ENCODE measurements around the gene WNT3A. TPM values are rescaled to one million over a fixed set of nuclear protein-coding genes. Genes with fewer than 3 reads are reported as not detected.

The WNT3A gene
- total and polyA plus RNA-seq, 4 donors: 0.06 TPM; not detected in 3

DNA sequence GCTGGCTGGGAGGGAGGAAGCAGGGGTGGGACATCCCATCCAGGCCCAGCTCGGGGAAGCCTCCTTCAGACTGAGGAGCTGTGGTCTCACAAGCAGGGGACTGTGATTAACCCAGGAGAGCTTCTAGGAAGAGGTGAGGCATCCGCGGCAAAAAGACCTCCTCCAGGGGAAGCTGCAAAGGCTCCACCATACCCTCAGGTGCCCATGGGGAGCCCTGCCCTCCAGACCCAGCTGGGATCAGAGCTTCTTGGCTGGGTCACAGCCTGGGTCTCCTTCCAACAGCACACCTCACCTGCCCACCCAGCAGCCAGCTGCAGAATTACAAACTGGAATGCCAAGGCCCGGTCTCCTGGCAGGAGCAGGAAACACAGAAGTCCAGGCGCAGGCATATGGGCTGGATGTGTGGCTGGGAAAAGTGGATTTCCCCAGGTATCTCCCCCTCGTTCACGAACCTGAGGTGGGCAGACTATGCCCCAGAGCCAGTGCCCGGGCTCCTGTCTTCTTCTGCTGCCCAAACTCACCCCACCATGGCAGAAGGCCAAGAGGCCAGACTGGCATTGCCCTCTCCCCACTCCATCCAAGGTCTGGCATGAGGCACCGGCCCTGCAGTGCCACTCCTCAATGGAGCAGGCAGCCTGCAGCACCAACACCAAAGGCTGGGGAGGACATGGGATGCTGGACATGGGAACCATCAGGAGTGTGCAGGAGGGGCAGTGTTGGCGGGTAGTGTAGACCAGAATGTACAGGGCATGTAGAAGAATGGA lies 60.3 kb downstream of the WNT3A start:
- H3K4me3 ChIP-seq (ENCODE audit: low read depth, low read length): no peak overlapping the region
- peaks cover 33% of the 10 kb centered on the region for H3K27me3 ChIP-seq (ENCODE audit: control insufficient read depth, insufficient read depth, low read length)
- DNase-seq (ENCODE audit: low read depth in 4 of 6, low spot score in 6 of 6): no peak
- H3K36me3 ChIP-seq (ENCODE audit: control insufficient read depth, insufficient read depth, low read length): no peaks in the 10 kb centered on the region
- H3K4me1 ChIP-seq (ENCODE audit: control insufficient read depth, insufficient read depth, low read length): no peaks in the 10 kb centered on the region
- no peak overlapping the region for H3K27ac ChIP-seq (ENCODE audit: low read depth, low read length)
- H3K9me3 ChIP-seq (ENCODE audit: control insufficient read depth, insufficient read depth, low read length): no peaks in the 10 kb centered on the region
- WGBS (ENCODE audit: insufficient coverage): 63% methylated on average over 9 of the region's 10 CpGs

DNA sequence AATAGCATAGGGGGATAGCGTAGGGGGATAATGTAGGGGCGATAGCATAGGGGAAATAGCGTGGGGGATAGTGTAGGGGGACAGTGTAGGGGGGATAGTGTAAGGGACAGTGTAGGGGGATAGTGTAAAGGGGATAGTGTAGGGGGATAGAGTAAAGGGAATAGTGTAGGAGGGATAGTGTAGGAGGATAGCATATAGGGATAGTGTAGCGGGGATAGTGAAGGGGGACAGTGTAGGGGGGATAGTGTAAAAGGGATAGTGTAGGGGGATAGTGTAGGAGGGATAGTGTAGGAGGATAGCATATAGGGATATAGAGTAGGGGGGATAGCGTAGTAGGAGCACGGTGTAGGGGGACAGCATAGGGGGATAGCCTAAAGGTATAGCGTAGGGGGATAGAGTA lies 61.6 kb downstream of the WNT3A start:
- no peak for DNase-seq (ENCODE audit: low read depth in 4 of 6, low spot score in 6 of 6)
- no peaks in the 10 kb centered on the region for H3K9me3 ChIP-seq (ENCODE audit: control insufficient read depth, insufficient read depth, low read length)
- no peaks in the 10 kb centered on the region for H3K36me3 ChIP-seq (ENCODE audit: control insufficient read depth, insufficient read depth, low read length)
- H3K27ac ChIP-seq (ENCODE audit: low read depth, low read length): no peak overlapping the region
- H3K4me3 ChIP-seq (ENCODE audit: low read depth, low read length): no peak overlapping the region
- WGBS (ENCODE audit: insufficient coverage): 77% methylated on average over 7 of the region's 7 CpGs
- H3K4me1 ChIP-seq (ENCODE audit: control insufficient read depth, insufficient read depth, low read length): peaks cover 2% of the 10 kb centered on the region
- H3K27me3 ChIP-seq (ENCODE audit: control insufficient read depth, insufficient read depth, low read length): peaks cover 33% of the 10 kb centered on the region

DNA sequence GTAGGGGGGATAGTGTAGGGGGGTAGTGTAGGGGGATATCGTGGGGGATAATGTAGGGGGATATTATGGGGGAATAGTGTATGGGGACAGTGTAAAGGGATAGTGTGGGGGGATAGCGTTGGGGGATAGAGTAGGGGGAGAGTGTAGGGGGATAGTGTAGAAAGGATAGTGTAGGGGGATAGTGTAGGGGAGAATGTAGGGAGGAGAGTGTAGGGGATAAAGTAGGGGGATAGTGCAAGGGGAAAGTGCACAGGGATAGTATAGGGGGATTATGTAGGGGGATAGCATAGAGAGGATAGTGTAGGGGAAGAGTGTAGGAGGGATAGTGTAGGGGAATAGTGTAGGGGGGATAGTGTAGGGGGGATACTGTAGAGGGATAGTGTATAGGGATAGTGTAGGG lies 63.4 kb downstream of the WNT3A start:
- Histone ChIP-seq H3K27me3 (ENCODE audit: control insufficient read depth, insufficient read depth, low read length) (peaks cover 33% of the 10 kb centered on the region), H3K27ac (ENCODE audit: low read depth, low read length) (no peak overlapping the region), H3K4me3 (ENCODE audit: low read depth, low read length) (no peak overlapping the region), H3K4me1 (ENCODE audit: control insufficient read depth, insufficient read depth, low read length) (peaks cover 7% of the 10 kb centered on the region), H3K36me3 (ENCODE audit: control insufficient read depth, insufficient read depth, low read length) (no peaks in the 10 kb centered on the region), H3K9me3 (ENCODE audit: control insufficient read depth, insufficient read depth, low read length) (no peaks in the 10 kb centered on the region)
- WGBS (ENCODE audit: insufficient coverage): 45% methylated on average over 2 of the region's 2 CpGs
- no peak for DNase-seq (ENCODE audit: low read depth in 4 of 6, low spot score in 6 of 6)

DNA sequence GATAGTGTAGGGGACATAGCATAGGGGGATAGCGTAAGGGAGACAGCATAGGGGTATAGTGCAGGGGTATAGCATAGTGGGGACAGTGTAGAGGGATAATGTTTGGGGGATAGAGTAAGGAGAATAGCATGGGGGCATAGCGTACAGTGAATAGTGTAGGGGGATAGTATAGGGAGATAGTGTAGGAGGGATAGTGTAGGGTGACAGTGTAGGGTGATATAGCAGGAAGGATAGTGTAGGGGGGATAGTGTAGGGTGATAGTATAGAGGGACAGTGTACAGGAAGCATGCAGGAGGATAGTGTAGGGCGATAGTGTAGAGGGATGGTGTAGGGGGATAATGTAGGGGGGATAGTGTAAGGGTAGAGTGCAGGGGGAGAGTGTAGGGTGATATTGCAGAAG lies 64.1 kb downstream of the WNT3A start:
- no peak for DNase-seq (ENCODE audit: low read depth in 4 of 6, low spot score in 6 of 6)
- H3K27me3 ChIP-seq (ENCODE audit: control insufficient read depth, insufficient read depth, low read length): peaks cover 33% of the 10 kb centered on the region
- WGBS (ENCODE audit: insufficient coverage): 69% methylated on average over 3 of the region's 3 CpGs
- H3K36me3 ChIP-seq (ENCODE audit: control insufficient read depth, insufficient read depth, low read length): no peaks in the 10 kb centered on the region
- no peak overlapping the region for H3K27ac ChIP-seq (ENCODE audit: low read depth, low read length)
- H3K4me3 ChIP-seq (ENCODE audit: low read depth, low read length): no peak overlapping the region
- H3K9me3 ChIP-seq (ENCODE audit: control insufficient read depth, insufficient read depth, low read length): no peaks in the 10 kb centered on the region
- H3K4me1 ChIP-seq (ENCODE audit: control insufficient read depth, insufficient read depth, low read length): peaks cover 7% of the 10 kb centered on the region

DNA sequence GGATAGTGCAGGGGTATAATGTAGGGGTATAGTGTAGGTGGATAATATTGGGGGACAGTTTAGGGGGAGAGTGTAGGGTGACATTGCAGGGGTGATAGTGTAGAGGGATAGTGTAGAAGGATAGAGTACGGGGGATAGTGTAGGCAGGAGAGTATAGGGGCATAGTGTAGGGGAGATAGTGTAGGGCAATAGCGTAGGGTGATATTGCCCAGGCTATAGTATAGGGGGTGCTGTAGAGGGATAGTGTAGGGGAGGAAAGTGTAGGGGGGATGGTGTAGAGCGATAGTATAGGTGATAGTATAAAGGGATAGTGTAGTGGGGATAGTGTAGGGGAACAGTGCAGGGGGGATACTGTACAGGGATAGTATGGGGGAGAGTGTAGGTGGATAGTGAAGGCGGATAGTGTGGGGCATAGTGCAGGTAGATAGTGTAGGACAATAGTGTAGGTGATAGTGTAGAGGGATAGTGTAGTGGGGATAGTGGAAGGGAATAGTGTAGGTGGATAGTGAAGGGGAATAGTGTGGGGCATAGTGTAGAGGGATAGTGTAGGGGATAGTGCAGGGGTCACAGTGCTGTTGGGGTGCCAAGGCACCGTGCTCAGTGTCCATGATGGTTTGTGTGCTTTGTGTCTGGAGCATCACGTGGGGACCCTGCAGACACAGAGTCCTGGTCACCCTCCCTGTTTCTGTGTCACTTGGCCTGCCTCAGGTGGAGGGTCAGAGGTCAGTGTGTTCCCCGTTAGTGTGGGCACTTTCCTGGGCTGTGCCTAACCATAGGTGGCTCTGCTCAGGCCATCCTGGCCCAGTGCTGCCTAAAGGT lies 65.2 kb downstream of the WNT3A start:
- Histone ChIP-seq H3K27me3 (ENCODE audit: control insufficient read depth, insufficient read depth, low read length) (peaks cover 27% of the 10 kb centered on the region), H3K4me1 (ENCODE audit: control insufficient read depth, insufficient read depth, low read length) (peaks cover 7% of the 10 kb centered on the region)
- no peak for DNase-seq (ENCODE audit: low read depth in 4 of 6, low spot score in 6 of 6)

DNA sequence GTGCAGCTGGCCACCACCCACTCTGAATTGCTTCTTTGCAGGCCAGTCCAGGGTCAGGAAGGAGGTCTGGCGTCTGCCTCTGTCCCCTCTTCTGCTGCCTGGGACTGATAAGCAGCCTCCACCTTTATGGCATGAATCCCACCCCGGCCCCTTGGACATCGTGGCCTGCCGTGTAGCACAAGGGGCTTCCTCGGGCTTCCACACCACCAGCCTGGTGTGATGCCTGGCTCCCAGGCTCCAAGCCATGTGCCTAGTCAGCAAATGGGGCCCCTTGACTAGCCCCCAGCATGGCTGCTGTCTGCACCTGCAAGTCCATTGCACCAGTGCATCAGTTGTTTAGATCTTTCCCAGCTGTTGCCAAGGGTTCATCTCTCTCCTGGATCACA lies 65.9 kb downstream of the WNT3A start:
- no peak overlapping the region for H3K4me3 ChIP-seq (ENCODE audit: low read depth, low read length)
- peaks cover 22% of the 10 kb centered on the region for H3K27me3 ChIP-seq (ENCODE audit: control insufficient read depth, insufficient read depth, low read length)
- WGBS (ENCODE audit: insufficient coverage): 71% methylated on average over 5 of the region's 5 CpGs
- no peaks in the 10 kb centered on the region for H3K36me3 ChIP-seq (ENCODE audit: control insufficient read depth, insufficient read depth, low read length)
- no peak overlapping the region for H3K27ac ChIP-seq (ENCODE audit: low read depth, low read length)
- H3K9me3 ChIP-seq (ENCODE audit: control insufficient read depth, insufficient read depth, low read length): no peaks in the 10 kb centered on the region
- DNase-seq (ENCODE audit: low read depth in 4 of 6, low spot score in 6 of 6): no peak
- H3K4me1 ChIP-seq (ENCODE audit: control insufficient read depth, insufficient read depth, low read length): peaks cover 7% of the 10 kb centered on the region

More for the DNA sequence above, 65.2 kb downstream of the WNT3A start:
- Histone ChIP-seq H3K9me3 (ENCODE audit: control insufficient read depth, insufficient read depth, low read length) (no peaks in the 10 kb centered on the region), H3K27ac (ENCODE audit: low read depth, low read length) (no peak overlapping the region), H3K4me3 (ENCODE audit: low read depth, low read length) (no peak overlapping the region), H3K36me3 (ENCODE audit: control insufficient read depth, insufficient read depth, low read length) (no peaks in the 10 kb centered on the region)
- WGBS (ENCODE audit: insufficient coverage): 75% methylated on average over 7 of the region's 7 CpGs

DNA sequence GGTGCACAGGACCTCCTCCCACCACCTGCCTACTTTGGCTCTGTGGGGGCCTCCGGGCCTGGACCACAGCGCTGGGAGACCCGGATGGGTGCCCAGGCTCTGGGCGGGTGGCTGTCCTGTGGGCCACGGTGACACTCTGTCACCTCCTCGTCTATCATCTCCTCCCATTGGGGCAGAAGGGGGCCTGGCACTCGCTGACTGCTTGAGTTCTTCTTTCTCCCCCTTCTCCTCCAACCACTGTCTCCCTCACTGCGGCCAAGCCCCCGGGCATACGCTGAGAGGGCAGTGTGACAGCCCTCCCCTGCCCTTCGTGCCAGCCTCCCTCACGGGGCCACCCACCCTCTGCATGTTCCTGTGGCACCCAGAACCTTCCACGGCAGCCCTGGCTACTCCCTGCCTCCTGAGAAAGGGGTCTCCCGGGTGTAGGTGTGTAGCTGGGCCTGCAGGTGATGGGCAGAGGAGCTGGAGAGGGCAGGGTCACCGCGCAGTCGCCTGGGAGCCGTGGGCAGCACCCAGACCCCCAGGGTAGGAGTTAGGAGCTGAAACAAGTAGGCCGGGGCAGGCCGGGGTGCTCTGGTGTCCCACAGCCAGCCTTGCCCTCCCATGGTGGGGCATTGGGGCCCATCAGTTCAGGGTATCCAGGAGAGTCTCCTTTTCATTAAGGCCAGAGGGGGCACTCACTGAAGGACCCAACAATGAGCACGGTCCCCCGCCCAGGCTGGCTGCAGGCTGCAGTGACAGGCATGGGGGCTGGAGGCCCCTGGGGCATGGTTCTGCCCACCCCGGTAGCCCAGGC lies 66.5 kb downstream of the WNT3A start:
- H3K9me3 ChIP-seq (ENCODE audit: control insufficient read depth, insufficient read depth, low read length): no peaks in the 10 kb centered on the region
- 68% methylated on average over 23 of the region's 23 CpGs for WGBS (ENCODE audit: insufficient coverage)
- no peaks in the 10 kb centered on the region for H3K36me3 ChIP-seq (ENCODE audit: control insufficient read depth, insufficient read depth, low read length)
- peaks cover 21% of the 10 kb centered on the region for H3K27me3 ChIP-seq (ENCODE audit: control insufficient read depth, insufficient read depth, low read length)
- no peak overlapping the region for H3K27ac ChIP-seq (ENCODE audit: low read depth, low read length)
- DNase-seq (ENCODE audit: low read depth in 4 of 6, low spot score in 6 of 6): no peak
- peaks cover 7% of the 10 kb centered on the region for H3K4me1 ChIP-seq (ENCODE audit: control insufficient read depth, insufficient read depth, low read length)
- no peak overlapping the region for H3K4me3 ChIP-seq (ENCODE audit: low read depth, low read length)

DNA sequence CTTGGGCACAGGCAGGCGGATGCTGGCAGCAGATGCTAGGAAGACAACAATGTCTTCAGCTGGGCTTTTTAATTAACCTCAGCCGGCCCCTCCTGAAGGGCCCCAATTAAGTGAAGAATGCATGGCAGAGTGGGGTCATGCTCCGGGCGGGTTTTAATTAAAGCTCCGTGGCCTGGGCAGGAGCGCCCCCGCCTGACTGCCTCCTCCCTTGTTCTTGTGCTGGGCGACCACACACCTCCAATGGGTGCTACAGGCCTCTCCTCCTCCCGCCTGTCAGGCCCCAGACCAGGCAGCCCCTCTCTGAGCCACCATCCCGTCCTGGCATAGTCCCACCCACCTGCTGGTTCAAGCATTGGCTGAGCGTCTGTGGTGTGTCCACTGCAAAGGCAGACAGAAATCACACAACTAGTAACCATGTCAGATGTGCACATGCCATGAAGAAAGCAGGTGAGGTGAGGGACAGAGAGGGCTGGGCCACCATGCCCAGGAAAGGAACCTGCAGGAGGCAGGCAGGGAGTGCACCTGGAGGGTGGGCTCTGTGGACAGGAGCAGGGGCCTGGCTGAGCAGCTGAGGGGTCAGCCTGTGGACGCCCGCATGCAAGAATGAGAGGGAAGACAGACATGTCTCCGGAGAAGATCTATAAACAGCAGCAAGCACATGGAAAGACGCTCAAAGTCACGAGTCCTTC lies 67.2 kb downstream of the WNT3A start:
- Histone ChIP-seq H3K27me3 (ENCODE audit: control insufficient read depth, insufficient read depth, low read length) (peaks cover 14% of the 10 kb centered on the region), H3K27ac (ENCODE audit: low read depth, low read length) (no peak overlapping the region), H3K4me1 (ENCODE audit: control insufficient read depth, insufficient read depth, low read length) (peaks cover 7% of the 10 kb centered on the region), H3K4me3 (ENCODE audit: low read depth, low read length) (no peak overlapping the region), H3K36me3 (ENCODE audit: control insufficient read depth, insufficient read depth, low read length) (no peaks in the 10 kb centered on the region), H3K9me3 (ENCODE audit: control insufficient read depth, insufficient read depth, low read length) (no peaks in the 10 kb centered on the region)
- WGBS (ENCODE audit: insufficient coverage): 25% methylated on average over 10 of the region's 16 CpGs
- DNase-seq (ENCODE audit: low read depth in 4 of 6, low spot score in 6 of 6): peak in 1 of 6 donors; percentile 36

Data from spinal cord (tissue), 10 donors.